ENCODE results near the gene WWOX. TPM values are rescaled to one million over a fixed set of nuclear protein-coding genes. Genes with fewer than 3 reads are reported as not detected.

Gene WWOX
- total and polyA plus RNA-seq, 3 donors from 2014 or later, result 20.6 to 76.7 (median 64.1) TPM

GRCh38 chr16:78556421-78556820 is 457.0 kb downstream of the WWOX start:
- Histone ChIP-seq H3K4me3 (no peak overlapping the region), H3K27me3 (no peaks in the 10 kb centered on the region), H3K4me1 (no peaks in the 10 kb centered on the region), H3K27ac (no peak overlapping the region), H3K36me3 (ENCODE audit: low read depth, missing control alignments) (no peaks in the 10 kb centered on the region), H3K9me3 (no peaks in the 10 kb centered on the region)
- DNase-seq, result no peak
- WGBS, 2 donors, result 96 to 98% methylated on average over 16 of the region's 16 CpGs
- intact Hi-C loops (cut with DNase I; ENCODE audit: low total_unique reads), result no loop called here
- TF ChIP-seq POLR2A (IDR thresholded peaks at IDR 0.05), result no peak
- TF ChIP-seq, protein P1, sequence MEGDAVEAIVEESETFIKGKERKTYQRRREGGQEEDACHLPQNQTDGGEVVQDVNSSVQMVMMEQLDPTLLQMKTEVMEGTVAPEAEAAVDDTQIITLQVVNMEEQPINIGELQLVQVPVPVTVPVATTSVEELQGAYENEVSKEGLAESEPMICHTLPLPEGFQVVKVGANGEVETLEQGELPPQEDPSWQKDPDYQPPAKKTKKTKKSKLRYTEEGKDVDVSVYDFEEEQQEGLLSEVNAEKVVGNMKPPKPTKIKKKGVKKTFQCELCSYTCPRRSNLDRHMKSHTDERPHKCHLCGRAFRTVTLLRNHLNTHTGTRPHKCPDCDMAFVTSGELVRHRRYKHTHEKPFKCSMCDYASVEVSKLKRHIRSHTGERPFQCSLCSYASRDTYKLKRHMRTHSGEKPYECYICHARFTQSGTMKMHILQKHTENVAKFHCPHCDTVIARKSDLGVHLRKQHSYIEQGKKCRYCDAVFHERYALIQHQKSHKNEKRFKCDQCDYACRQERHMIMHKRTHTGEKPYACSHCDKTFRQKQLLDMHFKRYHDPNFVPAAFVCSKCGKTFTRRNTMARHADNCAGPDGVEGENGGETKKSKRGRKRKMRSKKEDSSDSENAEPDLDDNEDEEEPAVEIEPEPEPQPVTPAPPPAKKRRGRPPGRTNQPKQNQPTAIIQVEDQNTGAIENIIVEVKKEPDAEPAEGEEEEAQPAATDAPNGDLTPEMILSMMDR (IDR thresholded peaks at IDR 0.05), result no peak

DNA sequence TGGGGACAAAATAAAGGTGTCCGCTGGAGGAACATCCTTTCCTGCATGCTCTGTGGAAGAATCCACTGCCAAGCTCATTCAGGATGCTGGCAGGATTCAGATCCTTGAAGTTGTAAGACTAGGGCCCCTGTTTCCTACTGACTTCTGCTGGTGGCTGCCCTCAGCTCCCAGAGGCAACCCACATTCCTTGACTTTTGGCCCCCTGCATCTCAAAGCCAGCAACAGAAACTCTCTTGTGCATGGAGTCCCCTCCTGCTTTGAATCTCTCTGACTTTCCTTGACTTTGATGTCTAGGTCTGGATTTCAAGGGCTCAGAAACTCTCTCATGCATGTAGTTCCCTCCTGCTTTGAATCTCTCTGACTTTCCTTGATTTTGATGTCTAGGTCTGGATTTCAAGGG is 461.5 kb downstream of the WWOX start:
- no peaks in the 10 kb centered on the region for H3K36me3 ChIP-seq (ENCODE audit: low read depth, missing control alignments)
- no peaks in the 10 kb centered on the region for H3K9me3 ChIP-seq
- no peak overlapping the region for H3K4me3 ChIP-seq
- no peak overlapping the region for H3K27ac ChIP-seq
- TF ChIP-seq, protein P1 (IDR thresholded peaks at IDR 0.05), result no peak
- no peak for TF ChIP-seq POLR2A (IDR thresholded peaks at IDR 0.05)
- H3K4me1 ChIP-seq, result no peaks in the 10 kb centered on the region
- WGBS, 2 donors, result 88 to 100% methylated on average over 1 of the region's 1 CpG
- intact Hi-C loops (cut with DNase I; ENCODE audit: low total_unique reads), result no loop called here
- DNase-seq, result no peak
- no peaks in the 10 kb centered on the region for H3K27me3 ChIP-seq

DNA sequence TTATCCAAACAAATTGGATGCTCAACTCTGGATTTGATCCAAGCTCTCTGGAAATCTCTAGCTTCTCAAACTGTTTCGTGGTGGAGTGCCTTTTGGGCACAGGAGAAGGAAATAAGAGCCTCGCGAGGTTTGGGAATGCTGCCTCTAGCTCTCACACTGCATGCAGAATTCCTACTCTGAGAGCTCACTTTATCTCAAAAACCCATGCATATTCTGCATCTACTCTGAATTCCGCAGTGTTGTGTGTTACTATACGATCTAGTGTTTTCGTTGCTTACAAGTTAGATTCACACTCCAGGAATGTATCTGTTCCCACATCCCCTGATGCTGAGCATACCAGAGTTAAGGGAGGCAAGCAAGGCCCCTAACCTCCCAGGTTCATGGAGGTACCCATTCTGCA is 462.7 kb downstream of the WWOX start:
- H3K4me1 ChIP-seq, result no peaks in the 10 kb centered on the region
- H3K4me3 ChIP-seq, result no peak overlapping the region
- H3K36me3 ChIP-seq (ENCODE audit: low read depth, missing control alignments), result no peaks in the 10 kb centered on the region
- intact Hi-C loops (cut with DNase I; ENCODE audit: low total_unique reads), result no loop called here
- no peak for TF ChIP-seq POLR2A (IDR thresholded peaks at IDR 0.05)
- TF ChIP-seq, protein P1 (IDR thresholded peaks at IDR 0.05), result no peak
- no peaks in the 10 kb centered on the region for H3K27me3 ChIP-seq
- H3K9me3 ChIP-seq, result no peaks in the 10 kb centered on the region
- no peak overlapping the region for H3K27ac ChIP-seq
- 87 to 94% methylated on average over 6 of the region's 6 CpGs for WGBS, 2 donors
- no peak for DNase-seq

DNA sequence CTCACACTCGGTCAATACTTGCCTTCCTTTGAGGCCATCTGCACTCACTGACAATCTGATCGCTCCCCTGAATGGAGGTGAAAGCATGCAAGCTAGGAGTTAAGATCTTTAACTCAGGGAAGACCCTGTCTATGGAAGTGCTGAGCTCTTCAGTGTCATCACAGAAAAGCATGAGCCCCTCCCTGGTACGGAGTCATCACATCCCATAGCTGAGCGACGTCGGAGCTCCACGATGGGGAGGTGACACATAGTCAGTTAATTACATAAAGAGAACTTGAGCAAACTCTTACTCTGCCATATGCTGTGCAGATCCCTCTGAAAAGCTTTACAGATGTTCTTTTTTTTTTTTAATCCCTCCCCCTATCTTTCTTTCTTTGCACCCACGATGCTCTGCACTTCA is 463.2 kb downstream of the WWOX start:
- intact Hi-C loops (cut with DNase I; ENCODE audit: low total_unique reads), result no loop called here
- Histone ChIP-seq H3K4me1 (no peaks in the 10 kb centered on the region), H3K27me3 (no peaks in the 10 kb centered on the region), H3K4me3 (no peak overlapping the region), H3K9me3 (no peaks in the 10 kb centered on the region), H3K36me3 (ENCODE audit: low read depth, missing control alignments) (no peaks in the 10 kb centered on the region), H3K27ac (no peak overlapping the region)
- TF ChIP-seq, protein P1 (IDR thresholded peaks at IDR 0.05), result no peak
- no peak for TF ChIP-seq POLR2A (IDR thresholded peaks at IDR 0.05)
- WGBS, 2 donors, result 77 to 92% methylated on average over 8 of the region's 8 CpGs
- DNase-seq, result no peak

GRCh38 chr16:78563905-78564304 is 464.5 kb downstream of the WWOX start:
- no peak overlapping the region for H3K27ac ChIP-seq
- H3K9me3 ChIP-seq, result no peaks in the 10 kb centered on the region
- no peaks in the 10 kb centered on the region for H3K36me3 ChIP-seq (ENCODE audit: low read depth, missing control alignments)
- no peak for TF ChIP-seq POLR2A (IDR thresholded peaks at IDR 0.05)
- TF ChIP-seq, protein P1 (IDR thresholded peaks at IDR 0.05), result no peak
- H3K4me3 ChIP-seq, result no peak overlapping the region
- intact Hi-C loops (cut with DNase I; ENCODE audit: low total_unique reads), result no loop called here
- H3K27me3 ChIP-seq, result no peaks in the 10 kb centered on the region
- WGBS, 2 donors, result 88 to 89% methylated on average over 7 of the region's 7 CpGs
- no peak for DNase-seq
- H3K4me1 ChIP-seq, result no peaks in the 10 kb centered on the region
